ENCODE data around the gene ULK4.
"Not testable (repeated sequence)": the region's sequence is repeated elsewhere in the genome, so short reads cannot be mapped to it uniquely, and the experiment has no call there.

ULK4 gene

GRCh38 chr3:41580274-41580959 lies 381.5 kb downstream of the ULK4 start:
- DNase-seq (ENCODE audit: low spot score) = no peak
- no peaks in the 10 kb centered on the region for H3K36me3 Mint-ChIP-seq (ENCODE audit: low read depth)
- no peak overlapping the region for H3K27ac Mint-ChIP-seq
- no peak overlapping the region for H3K4me3 Mint-ChIP-seq
- no peaks in the 10 kb centered on the region for H3K9me3 Mint-ChIP-seq
- no peaks in the 10 kb centered on the region for H3K27me3 Mint-ChIP-seq (ENCODE audit: low read depth)
- no peaks in the 10 kb centered on the region for H3K4me1 Mint-ChIP-seq (ENCODE audit: low read depth)

- Mint-ChIP-seq H3K9me3 (no peaks in the 10 kb centered on the region), H3K27me3 (ENCODE audit: low read depth) (no peaks in the 10 kb centered on the region), H3K27ac (no peak overlapping the region)
These were observed 382.0 kb downstream of the ULK4 start for GRCh38 chr3:41579861-41580260.

GRCh38 chr3:41578798-41579197 lies 383.1 kb downstream of the ULK4 start:
- Mint-ChIP-seq H3K4me1 (ENCODE audit: low read depth) (no peaks in the 10 kb centered on the region), H3K9me3 (no peaks in the 10 kb centered on the region), H3K4me3 (no peak overlapping the region), H3K36me3 (ENCODE audit: low read depth) (no peaks in the 10 kb centered on the region), H3K27me3 (ENCODE audit: low read depth) (no peaks in the 10 kb centered on the region), H3K27ac (no peak overlapping the region)
- no peak for DNase-seq (ENCODE audit: low spot score)

More at GRCh38 chr3:41579861-41580260, 382.0 kb downstream of the ULK4 start:
- no peaks in the 10 kb centered on the region for H3K36me3 Mint-ChIP-seq (ENCODE audit: low read depth)
- DNase-seq (ENCODE audit: low spot score) = no peak
- no peak overlapping the region for H3K4me3 Mint-ChIP-seq
- H3K4me1 Mint-ChIP-seq (ENCODE audit: low read depth) = no peaks in the 10 kb centered on the region

DNA sequence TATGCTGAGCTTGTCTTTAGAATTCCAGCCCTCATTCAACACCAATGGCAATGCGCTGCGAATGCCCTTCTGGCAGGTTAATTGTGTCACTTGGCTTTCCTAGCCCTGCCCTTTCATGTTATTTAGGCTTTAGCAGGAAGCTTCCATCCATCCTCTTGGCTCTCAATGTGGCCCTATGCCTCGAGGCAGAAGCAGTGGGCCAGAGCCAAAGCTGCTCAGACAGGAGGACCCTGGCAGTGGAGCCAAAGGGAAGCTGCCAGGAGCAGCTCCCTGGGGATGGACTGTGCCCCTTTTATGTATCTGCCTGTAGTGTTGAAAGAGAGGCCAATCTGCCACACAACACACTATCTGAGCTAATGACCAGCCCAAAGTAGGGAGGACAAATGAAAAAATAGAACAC lies 386.2 kb downstream of the ULK4 start:
- Mint-ChIP-seq H3K36me3 (ENCODE audit: low read depth) (no peaks in the 10 kb centered on the region), H3K27me3 (ENCODE audit: low read depth) (no peaks in the 10 kb centered on the region), H3K27ac (no peak overlapping the region), H3K9me3 (no peaks in the 10 kb centered on the region), H3K4me3 (no peak overlapping the region), H3K4me1 (ENCODE audit: low read depth) (no peaks in the 10 kb centered on the region)
- DNase-seq (ENCODE audit: low spot score) = no peak

DNA sequence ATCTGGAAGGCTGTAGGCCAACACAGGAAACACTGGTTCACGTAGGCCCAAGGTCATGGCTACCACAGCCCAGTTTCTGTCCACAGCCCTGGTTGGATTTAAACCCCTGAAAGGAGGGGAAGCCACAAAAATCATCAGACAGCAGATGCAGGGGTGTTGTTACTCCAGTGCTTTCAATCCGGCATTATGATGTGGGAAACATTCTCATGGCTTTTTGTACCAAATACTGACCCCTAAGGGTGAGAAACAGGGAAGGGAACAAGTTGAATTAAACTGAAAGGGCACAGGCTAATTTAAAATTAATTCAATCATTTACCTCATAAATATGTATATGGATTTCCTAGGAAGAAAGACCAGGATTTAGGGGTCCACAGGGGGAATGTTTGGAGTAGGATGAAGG lies 387.0 kb downstream of the ULK4 start:
- Mint-ChIP-seq H3K4me1 (ENCODE audit: low read depth) (no peaks in the 10 kb centered on the region), H3K9me3 (no peaks in the 10 kb centered on the region), H3K27ac (no peak overlapping the region), H3K36me3 (ENCODE audit: low read depth) (no peaks in the 10 kb centered on the region), H3K27me3 (ENCODE audit: low read depth) (no peaks in the 10 kb centered on the region), H3K4me3 (no peak overlapping the region)
- no peak for DNase-seq (ENCODE audit: low spot score)

GRCh38 chr3:41573591-41573990 lies 388.3 kb downstream of the ULK4 start:
- H3K4me3 Mint-ChIP-seq = no peak overlapping the region
- H3K27ac Mint-ChIP-seq = no peak overlapping the region
- H3K27me3 Mint-ChIP-seq (ENCODE audit: low read depth) = no peaks in the 10 kb centered on the region
- H3K36me3 Mint-ChIP-seq (ENCODE audit: low read depth) = no peaks in the 10 kb centered on the region
- H3K4me1 Mint-ChIP-seq (ENCODE audit: low read depth) = no peaks in the 10 kb centered on the region
- DNase-seq (ENCODE audit: low spot score) = no peak
- no peaks in the 10 kb centered on the region for H3K9me3 Mint-ChIP-seq

GRCh38 chr3:41572092-41572491 lies 389.8 kb downstream of the ULK4 start:
- Mint-ChIP-seq H3K27me3 (ENCODE audit: low read depth) (no peaks in the 10 kb centered on the region), H3K4me3 (no peak overlapping the region), H3K36me3 (ENCODE audit: low read depth) (no peaks in the 10 kb centered on the region), H3K27ac (no peak overlapping the region), H3K4me1 (ENCODE audit: low read depth) (no peaks in the 10 kb centered on the region), H3K9me3 (no peaks in the 10 kb centered on the region)
- no peak for DNase-seq (ENCODE audit: low spot score)

- Mint-ChIP-seq H3K9me3 (no peaks in the 10 kb centered on the region), H3K36me3 (ENCODE audit: low read depth) (no peaks in the 10 kb centered on the region), H3K4me1 (ENCODE audit: low read depth) (no peaks in the 10 kb centered on the region), H3K27me3 (ENCODE audit: low read depth) (no peaks in the 10 kb centered on the region), H3K4me3 (no peak overlapping the region), H3K27ac (no peak overlapping the region)
- no peak for DNase-seq (ENCODE audit: low spot score)
These were observed 392.1 kb downstream of the ULK4 start for GRCh38 chr3:41569632-41570305.

- Mint-ChIP-seq H3K9me3 (no peaks in the 10 kb centered on the region), H3K27ac (no peak overlapping the region), H3K27me3 (ENCODE audit: low read depth) (no peaks in the 10 kb centered on the region), H3K36me3 (ENCODE audit: low read depth) (no peaks in the 10 kb centered on the region), H3K4me1 (ENCODE audit: low read depth) (no peaks in the 10 kb centered on the region), H3K4me3 (no peak overlapping the region)
- DNase-seq (ENCODE audit: low spot score) = no peak
These were observed 395.9 kb downstream of the ULK4 start for GRCh38 chr3:41565948-41566514.

- DNase-seq (ENCODE audit: low spot score) = no peak
- Mint-ChIP-seq H3K4me1 (ENCODE audit: low read depth) (no peaks in the 10 kb centered on the region), H3K36me3 (ENCODE audit: low read depth) (no peaks in the 10 kb centered on the region), H3K27me3 (ENCODE audit: low read depth) (no peaks in the 10 kb centered on the region), H3K27ac (no peak overlapping the region), H3K9me3 (no peaks in the 10 kb centered on the region), H3K4me3 (no peak overlapping the region)
These were observed 396.9 kb downstream of the ULK4 start for GRCh38 chr3:41565003-41565402.

DNA sequence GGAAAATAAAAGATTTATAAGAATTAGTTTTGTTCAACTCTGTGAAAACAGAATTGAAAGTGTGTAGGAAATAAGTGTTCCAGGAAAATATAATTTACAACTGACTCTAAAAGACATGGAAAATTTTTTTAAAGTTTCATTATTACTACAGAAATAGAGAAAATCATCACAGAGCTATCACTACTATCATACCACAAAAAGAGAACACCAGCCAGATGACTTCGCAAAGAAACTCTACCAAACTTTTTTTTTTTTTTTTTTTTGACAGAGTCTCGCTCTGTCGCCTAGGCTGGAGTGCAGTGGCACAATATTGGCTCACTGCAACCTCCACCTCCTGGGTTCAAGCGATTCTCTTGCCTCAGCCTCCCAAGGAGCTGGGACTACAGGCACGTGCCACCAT lies 405.7 kb downstream of the ULK4 start:
- H3K27me3 Mint-ChIP-seq (ENCODE audit: low read depth); H3K4me3 Mint-ChIP-seq; H3K4me1 Mint-ChIP-seq (ENCODE audit: low read depth); H3K36me3 Mint-ChIP-seq (ENCODE audit: low read depth); H3K27ac Mint-ChIP-seq; H3K9me3 Mint-ChIP-seq; DNase-seq (ENCODE audit: low spot score): not testable (repeated sequence)

- Mint-ChIP-seq H3K4me3 (no peak overlapping the region), H3K4me1 (ENCODE audit: low read depth) (no peaks in the 10 kb centered on the region), H3K9me3 (no peaks in the 10 kb centered on the region), H3K36me3 (ENCODE audit: low read depth) (no peaks in the 10 kb centered on the region), H3K27me3 (ENCODE audit: low read depth) (peaks cover 3% of the 10 kb centered on the region), H3K27ac (no peak overlapping the region)
- no peak for DNase-seq (ENCODE audit: low spot score)
These were observed 428.9 kb downstream of the ULK4 start for GRCh38 chr3:41532976-41533375.

DNA sequence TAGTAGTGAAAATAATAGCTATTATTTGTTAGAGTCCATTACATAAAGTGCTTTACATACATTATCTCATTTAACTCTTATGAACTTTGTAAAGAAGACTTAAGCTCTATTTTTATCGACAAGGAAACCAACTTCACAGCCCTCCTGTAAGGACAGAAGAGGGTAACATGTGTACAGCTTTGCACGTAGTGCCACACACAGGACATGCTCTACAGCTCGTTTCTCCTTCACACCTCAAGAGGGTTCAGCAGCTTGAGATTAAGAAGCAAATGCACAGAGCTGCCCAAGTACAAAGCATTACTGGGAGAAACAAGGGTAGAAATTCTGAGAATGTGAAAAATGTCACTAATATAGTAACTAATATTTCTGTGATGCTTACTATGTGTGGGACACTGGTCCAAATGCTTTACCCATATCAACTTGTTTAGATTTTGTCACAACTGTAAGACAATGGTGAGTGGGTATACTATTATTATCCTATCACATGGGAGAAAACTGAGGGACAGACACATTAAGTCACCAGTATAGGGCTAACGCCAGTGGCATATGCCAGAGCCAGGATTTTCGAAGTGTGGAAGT lies 434.8 kb downstream of the ULK4 start:
- Mint-ChIP-seq H3K4me1 (ENCODE audit: low read depth) (no peaks in the 10 kb centered on the region), H3K9me3 (no peaks in the 10 kb centered on the region), H3K36me3 (ENCODE audit: low read depth) (no peaks in the 10 kb centered on the region), H3K27ac (no peak overlapping the region), H3K4me3 (no peak overlapping the region), H3K27me3 (ENCODE audit: low read depth) (no peaks in the 10 kb centered on the region)
- no peak for DNase-seq (ENCODE audit: low spot score)

- Mint-ChIP-seq H3K4me3 (no peak overlapping the region), H3K27ac (no peak overlapping the region), H3K27me3 (ENCODE audit: low read depth) (no peaks in the 10 kb centered on the region), H3K4me1 (ENCODE audit: low read depth) (no peaks in the 10 kb centered on the region), H3K36me3 (ENCODE audit: low read depth) (no peaks in the 10 kb centered on the region), H3K9me3 (no peaks in the 10 kb centered on the region)
- no peak for DNase-seq (ENCODE audit: low spot score)
These were observed 436.4 kb downstream of the ULK4 start for GRCh38 chr3:41525303-41526064.

All from T-helper 2 cell treated with Interferon-gamma antibody and Interleukin-4, amounts not matched to agents 5 μg/mL and 100 μg/mL, for 36 hours (primary cell).